Central memory CD4-positive, alpha-beta T cell (primary cell): ENCODE results near the gene AP5Z1.
A peak's percentile ranks its signal among the peaks of the same experiment; 100 is the strongest.

Experiments
- DNase-seq: peaks from one replicate; pipeline ENCODE4 v3.0.0; 2022

AP5Z1 gene

GRCh38 chr7:4745971-4746919 lies 29.2 kb upstream of the AP5Z1 start:
- DNase-seq: peak; percentile 33

- DNase-seq: no peak
These were observed 28.4 kb upstream of the AP5Z1 start for GRCh38 chr7:4747013-4747412.

GRCh38 chr7:4747746-4748145 lies 27.7 kb upstream of the AP5Z1 start:
- no peak for DNase-seq

GRCh38 chr7:4748231-4748681 lies 27.2 kb upstream of the AP5Z1 start:
- DNase-seq: no peak

GRCh38 chr7:4749363-4749762 lies 26.1 kb upstream of the AP5Z1 start:
- no peak for DNase-seq

- no peak for DNase-seq
These were observed 25.6 kb upstream of the AP5Z1 start for GRCh38 chr7:4749798-4750197.

GRCh38 chr7:4751398-4751947 lies 23.9 kb upstream of the AP5Z1 start:
- no peak for DNase-seq

- peak; percentile 76 for DNase-seq
These were observed 21.6 kb upstream of the AP5Z1 start for GRCh38 chr7:4753598-4754432.

GRCh38 chr7:4754433-4755010 lies 20.9 kb upstream of the AP5Z1 start:
- no peak for DNase-seq

- DNase-seq: no peak
These were observed 20.4 kb upstream of the AP5Z1 start for GRCh38 chr7:4755045-4755444.

- no peak for DNase-seq
These were observed 17.3 kb upstream of the AP5Z1 start for GRCh38 chr7:4758111-4758510.

GRCh38 chr7:4758791-4759190 lies 16.6 kb upstream of the AP5Z1 start:
- DNase-seq: no peak

- no peak for DNase-seq
These were observed 16.2 kb upstream of the AP5Z1 start for GRCh38 chr7:4759211-4759610.

- DNase-seq: no peak
These were observed 14.5 kb upstream of the AP5Z1 start for GRCh38 chr7:4760952-4761351.

- no peak for DNase-seq
These were observed 13.0 kb upstream of the AP5Z1 start for GRCh38 chr7:4762121-4763055.

- DNase-seq: no peak
These were observed 12.2 kb upstream of the AP5Z1 start for GRCh38 chr7:4763091-4763793.

GRCh38 chr7:4763794-4764185 lies 11.6 kb upstream of the AP5Z1 start:
- DNase-seq: no peak

GRCh38 chr7:4764402-4765007 lies 10.9 kb upstream of the AP5Z1 start:
- DNase-seq: no peak

- no peak for DNase-seq
These were observed 9.5 kb upstream of the AP5Z1 start for GRCh38 chr7:4765776-4766490.
